ENCODE data around the gene EMC6. TPM values are rescaled to one million over a fixed set of nuclear protein-coding genes. Genes with fewer than 3 reads are reported as not detected.

EMC6 gene
- total RNA-seq, 1 donor from 2014 or later = 33.8 TPM

- Mint-ChIP-seq H3K36me3 (ENCODE audit: low read depth) (peaks cover 15% of the 10 kb centered on the region), H3K4me3 (peak overlapping the region; percentile 46), H3K4me1 (peaks cover 76% of the 10 kb centered on the region), H3K27ac (peak overlapping the region; percentile 36), H3K27me3 (no peaks in the 10 kb centered on the region), H3K9me3 (no peaks in the 10 kb centered on the region)
- ChIA-PET POLR2A (interaction anchor here (0.7 to 9.5 kb wide), 3 partner anchors 12 to 658 kb away, joined by 3 to 315 read pairs (median 3); partner anchors contain the start of gene P2RX5), CTCF (interaction anchor here (0.7 kb wide), 2 partner anchors 9 to 243 kb away, joined by 3 read pairs; no protein-coding TSS in a partner anchor)
- intact Hi-C loops (cut with micrococcal nuclease) = no loop called here
- no peak for TF ChIP-seq CTCF (IDR thresholded peaks at IDR 0.05)
- ATAC-seq (ENCODE audit: low read depth) (no peak), DNase-seq (no peak)
Observed at GRCh38 chr17:3708366-3708765, 39.8 kb downstream of the EMC6 start.

- Mint-ChIP-seq H3K36me3 (ENCODE audit: low read depth) (peaks cover 33% of the 10 kb centered on the region), H3K4me3 (peak overlapping the region; percentile 80), H3K4me1 (peaks cover 69% of the 10 kb centered on the region), H3K9me3 (no peaks in the 10 kb centered on the region), H3K27me3 (no peaks in the 10 kb centered on the region), H3K27ac (peak overlapping the region; percentile 95)
- intact Hi-C loops (cut with micrococcal nuclease) = loop anchor here (1.0 kb wide), 5 partner anchors 9 to 28 kb away; no protein-coding TSS in a partner anchor
- ChIA-PET POLR2A (interaction anchor here (0.6 to 9.5 kb wide), 29 partner anchors 9 to 471 kb away, joined by 3 to 315 read pairs (median 4); partner anchors contain the start of genes EMC6, HASPIN, P2RX5 and TAX1BP3), CTCF (interaction anchor here (0.8 to 3.7 kb wide), 12 partner anchors 9 to 117 kb away, joined by 3 to 16 read pairs (median 4); partner anchors contain the start of genes CTNS, HASPIN, P2RX5 and SHPK)
- ATAC-seq (ENCODE audit: low read depth) (peak; percentile 93), DNase-seq (no peak)
- no peak for TF ChIP-seq CTCF (IDR thresholded peaks at IDR 0.05)
Observed at GRCh38 chr17:3710951-3711383, 42.4 kb downstream of the EMC6 start.

- H3K9me3 Mint-ChIP-seq = no peaks in the 10 kb centered on the region
- ATAC-seq (ENCODE audit: low read depth) = no peak
- H3K36me3 Mint-ChIP-seq (ENCODE audit: low read depth) = peaks cover 52% of the 10 kb centered on the region
- ChIA-PET POLR2A (interaction anchor here (0.6 to 9.5 kb wide), 12 partner anchors 8 to 133 kb away, joined by 3 to 315 read pairs (median 5); partner anchors contain the start of genes HASPIN, NCBP3, P2RX5 and SHPK), CTCF (interaction anchor here (1.0 to 3.7 kb wide), 3 partner anchors 19 to 29 kb away, joined by 3 to 16 read pairs (median 5); no protein-coding TSS in a partner anchor)
- H3K27me3 Mint-ChIP-seq = no peaks in the 10 kb centered on the region
- intact Hi-C loops (cut with micrococcal nuclease) = no loop called here
- H3K27ac Mint-ChIP-seq = peak overlapping the region; percentile 95
- peaks cover 73% of the 10 kb centered on the region for H3K4me1 Mint-ChIP-seq
- TF ChIP-seq CTCF (IDR thresholded peaks at IDR 0.05) = no peak
- DNase-seq = no peak
- peak overlapping the region; percentile 40 for H3K4me3 Mint-ChIP-seq
Observed at GRCh38 chr17:3712811-3713463, 44.3 kb downstream of the EMC6 start.

GRCh38 chr17:3715296-3715695 lies 46.7 kb downstream of the EMC6 start:
- POLR2A ChIA-PET = interaction anchor here (0.5 to 6.5 kb wide), 6 partner anchors 8 to 428 kb away, joined by 3 to 66 read pairs (median 6); partner anchors contain the start of genes CYB5D2, HASPIN and P2RX5
- peak overlapping the region; percentile 5 for H3K27ac Mint-ChIP-seq
- peaks cover 71% of the 10 kb centered on the region for H3K36me3 Mint-ChIP-seq (ENCODE audit: low read depth)

More at GRCh38 chr17:3715296-3715695, 46.7 kb downstream of the EMC6 start:
- Mint-ChIP-seq H3K9me3 (no peaks in the 10 kb centered on the region), H3K4me3 (no peak overlapping the region), H3K27me3 (no peaks in the 10 kb centered on the region), H3K4me1 (peaks cover 66% of the 10 kb centered on the region)
- CTCF ChIA-PET = interaction anchor here (1.1 to 1.5 kb wide), 2 partner anchors 17 to 22 kb away, joined by 3 to 4 read pairs; no protein-coding TSS in a partner anchor
- ATAC-seq (ENCODE audit: low read depth) = no peak
- intact Hi-C loops (cut with micrococcal nuclease) = no loop called here
- DNase-seq = no peak
- no peak for TF ChIP-seq CTCF (IDR thresholded peaks at IDR 0.05)

Measured in activated B cell treated with CpG ODN at 0.5 μM for 24 hours (primary cell).